HG02763 (cell line): Measurements from ENCODE around the gene MED13.
"Not testable (repeated sequence)": the region's sequence is repeated elsewhere in the genome, so short reads cannot be mapped to it uniquely, and the experiment has no call there.

Source experiments
- ATAC-seq: cut with Tn5 transposase; IDR thresholded peaks from one replicate; pipeline ENCODE4 v1.9.1; 2021; ENCODE audit warnings: mild to moderate bottlenecking, moderate library complexity; ENCODE audit not compliant: unreplicated experiment

The MED13 gene

GRCh38 chr17:61927208-61928100 is 137.6 kb downstream of the MED13 start, which contains the start of gene INTS2:
INTS2 (minus strand) TSS chr17:61927982; CDS start chr17:61926644, 1,338 bp downstream.
- peak; percentile 81 for ATAC-seq

- ATAC-seq: no peak
These were observed 138.3 kb downstream of the MED13 start for GRCh38 chr17:61926826-61927207.

- ATAC-seq: not testable (repeated sequence)
These were observed 149.9 kb downstream of the MED13 start for GRCh38 chr17:61915162-61915561.

- no peak for ATAC-seq
These were observed 156.6 kb downstream of the MED13 start for GRCh38 chr17:61908292-61909037.

- ATAC-seq: no peak
These were observed 157.7 kb downstream of the MED13 start for GRCh38 chr17:61907361-61907760.

GRCh38 chr17:61904094-61904710 is 160.9 kb downstream of the MED13 start:
- ATAC-seq: peak; percentile 60

- no peak for ATAC-seq
These were observed 161.8 kb downstream of the MED13 start for GRCh38 chr17:61903251-61903650.

GRCh38 chr17:61897548-61898180 is 167.4 kb downstream of the MED13 start:
- ATAC-seq: no peak

GRCh38 chr17:61895391-61895790 is 169.7 kb downstream of the MED13 start:
- ATAC-seq: no peak

- not testable (repeated sequence) for ATAC-seq
These were observed 170.8 kb downstream of the MED13 start for GRCh38 chr17:61894310-61894709.
